GM23338 (cell line): ENCODE data around the gene RPL32. TPM values are rescaled to one million over a fixed set of nuclear protein-coding genes. Genes with fewer than 3 reads are reported as not detected.

Experiments used
- ATAC-seq: fragments of 200-7000 bp; cut with Tn5 transposase; 3 replicates; pipeline ENCODE4 v1.9.1; 2020
- DNase-seq: peaks from one replicate; pipeline ENCODE4 v3.0.0-alpha.2; 2015; ENCODE audit warnings: low spot score
- H2AFZ ChIP-seq: fragments of 200-600 bp; sonication (generic); 2 replicates; pipeline ENCODE4 v1.8.0; 2016; ENCODE audit warnings: antibody characterized with exemption, mild to moderate bottlenecking, moderate library complexity
- H3F3A ChIP-seq: fragments of 200-600 bp; sonication (generic); replicated peaks from 2 replicates; pipeline ENCODE4 v1.8.0; 2017; ENCODE audit warnings: antibody characterized with exemption, mixed run types, low read depth
- H3K27ac ChIP-seq: fragments of 200-600 bp; sonication (generic); 2 replicates; pipeline ENCODE4 v1.6.1; 2016; ENCODE audit warnings: low read depth
- H3K27me3 ChIP-seq: fragments of 200-600 bp; sonication (generic); 2 replicates; pipeline ENCODE4 v1.8.0; 2016; ENCODE audit warnings: mild to moderate bottlenecking, mixed run types, moderate library complexity; ENCODE audit not compliant: insufficient read depth
- H3K36me3 ChIP-seq: fragments of 200-600 bp; sonication (generic); 2 replicates; pipeline ENCODE4 v1.8.0; 2016; ENCODE audit warnings: mild to moderate bottlenecking; ENCODE audit not compliant: insufficient read depth
- H3K4me1 ChIP-seq: fragments of 200-600 bp; sonication (generic); 2 replicates; pipeline ENCODE4 v1.8.0; 2016; ENCODE audit warnings: mild to moderate bottlenecking, moderate library complexity; ENCODE audit not compliant: insufficient read depth
- H3K4me2 ChIP-seq: fragments of 200-600 bp; sonication (generic); 2 replicates; pipeline ENCODE4 v1.7.1; 2017; ENCODE audit warnings: mixed run types
- H3K4me3 ChIP-seq: fragments of 200-600 bp; sonication (generic); 2 replicates; pipeline ENCODE4 v1.6.1; 2016; ENCODE audit warnings: mixed run types
- H3K79me2 ChIP-seq: fragments of 200-600 bp; sonication (generic); replicated peaks from 2 replicates; pipeline ENCODE4 v1.8.0; 2017; ENCODE audit warnings: mild to moderate bottlenecking; ENCODE audit not compliant: insufficient read depth
- H3K9me2 ChIP-seq: fragments of 200-600 bp; sonication (generic); 2 replicates; pipeline ENCODE4 v1.8.0; 2017; ENCODE audit not compliant: insufficient read depth
- H4K20me1 ChIP-seq: fragments of 200-600 bp; sonication (generic); replicated peaks from 2 replicates; pipeline ENCODE4 v1.8.0; 2017; ENCODE audit warnings: mild to moderate bottlenecking; ENCODE audit not compliant: insufficient read depth
- H3K27ac Mint-ChIP-seq: 2 replicates; pipeline ENCODE4 v1.8.0; 2020; ENCODE audit warnings: inconsistent platforms, mild to moderate bottlenecking, moderate library complexity, mixed read lengths
- H3K27me3 Mint-ChIP-seq: 3 replicates; pipeline ENCODE4 v1.8.0; 2022; ENCODE audit warnings: low read depth, mild to moderate bottlenecking, moderate library complexity, mixed read lengths, inconsistent platforms; ENCODE audit not compliant: insufficient read depth, poor library complexity
- H3K36me3 Mint-ChIP-seq: 3 replicates; pipeline ENCODE4 v1.8.0; 2021; ENCODE audit warnings: low read depth, mild to moderate bottlenecking, inconsistent platforms, moderate library complexity, mixed read lengths
- H3K4me1 Mint-ChIP-seq: 3 replicates; pipeline ENCODE4 v1.8.0; 2020; ENCODE audit warnings: mild to moderate bottlenecking, inconsistent platforms, mixed read lengths
- H3K4me3 Mint-ChIP-seq: 3 replicates; pipeline ENCODE4 v1.8.0; 2021; ENCODE audit warnings: moderate library complexity, mild to moderate bottlenecking, inconsistent platforms, mixed read lengths
- H3K9me3 Mint-ChIP-seq: 3 replicates; pipeline ENCODE4 v1.8.0; 2020; ENCODE audit warnings: moderate library complexity, mild to moderate bottlenecking, inconsistent platforms, mixed read lengths
- CTCF ChIP-seq, 2 experiments: fragments of 200-600 bp in 1 of 2; sonication (generic) in 1 of 2; conservative IDR thresholded peaks; 2 replicates each; pipeline versions ENCODE4 v1.5.1 to v1.6.1; 2016 to 2017; ENCODE audit warnings: antibody characterized with exemption in 2 of 2, low read depth in 2 of 2, mild to moderate bottlenecking in 2 of 2, moderate library complexity in 1 of 2
- EZH2 ChIP-seq: fragments of 200-600 bp; sonication (generic); IDR thresholded peaks from one replicate; pipeline ENCODE4 v1.8.0; 2017; ENCODE audit warnings: antibody characterized with exemption, mild to moderate bottlenecking, low read depth; ENCODE audit not compliant: unreplicated experiment
- EZH2phosphoT487 ChIP-seq: fragments of 200-600 bp; sonication (generic); IDR thresholded peaks from one replicate; pipeline ENCODE4 v1.8.1; 2018; ENCODE audit warnings: antibody characterized with exemption; ENCODE audit not compliant: unreplicated experiment
- JUNB ChIP-seq: IDR thresholded peaks from one replicate; pipeline ENCODE4 v1.6.1; 2016; ENCODE audit warnings: antibody characterized with exemption; ENCODE audit not compliant: unreplicated experiment
- NANOG ChIP-seq: IDR thresholded peaks from 2 replicates; pipeline ENCODE4 v1.6.1; 2016; ENCODE audit warnings: antibody characterized with exemption, borderline replicate concordance
- POLR2AphosphoS5 ChIP-seq: IDR thresholded peaks from 2 replicates; pipeline ENCODE4 v1.6.1; 2016; ENCODE audit warnings: antibody characterized with exemption, low read depth
- ZNF331 ChIP-seq: fragments of 250-450 bp; sonication (Bioruptor Pico); IDR thresholded peaks from 2 replicates; pipeline ENCODE4 v1.5.0; 2020; ENCODE audit warnings: low read depth, mild to moderate bottlenecking, moderate library complexity
- ZNF462 ChIP-seq: fragments of 250-450 bp; sonication (Bioruptor Pico); IDR thresholded peaks from 2 replicates; pipeline ENCODE4 v1.5.0; 2020; ENCODE audit warnings: mild to moderate bottlenecking, moderate library complexity
- polyA plus RNA-seq: library from polyadenylated mRNA; unstranded; fragments of >200 nt; fragmentation: Nextera tagmentation; extraction: Ambion mirVana; gene quantifications from 2 replicates; pipeline ENCODE4 v1.2.1, GENCODE V29; 2016
- total RNA-seq: library from RNA; depleted of rRNA; stranded (reverse); fragments of >200 nt; shearing (Covaris generic); gene quantifications from 2 replicates; pipeline ENCODE4 v1.2.3, GENCODE V29; 2014

The RPL32 gene
- total and polyA plus RNA-seq, 2 experiments from 2014 or later = 561 to 2,550 TPM

GRCh38 chr3:12852201-12852600, 10.8 kb upstream of the RPL32 start (continued):
- TF ChIP-seq ZNF462 = no peak
- no peak for TF ChIP-seq POLR2AphosphoS5
- no peak for TF ChIP-seq NANOG
- TF ChIP-seq JUNB = no peak
- no peak for TF ChIP-seq EZH2phosphoT487
- TF ChIP-seq ZNF331 = no peak

GRCh38 chr3:12845811-12846210, 4.4 kb upstream of the RPL32 start:
- Histone ChIP-seq H3F3A (0 out of 2 replicates have a peak, but pooled peaks cover 2% of the 10 kb centered on the region), H3K27ac (no peak overlapping the region), H3K4me1 (no peaks in the 10 kb centered on the region), H4K20me1 (no peaks in the 10 kb centered on the region; the same call in 1 of the 2 replicates), H3K36me3 (0 out of 2 replicates have a peak, but pooled peaks cover under 1% of the 10 kb centered on the region), H2AFZ (no peak overlapping the region), H3K4me3 (no peak overlapping the region), H3K27me3 (no peaks in the 10 kb centered on the region), H3K9me2 (no peaks in the 10 kb centered on the region), H3K4me2 (no peak overlapping the region), H3K79me2 (peaks cover 6% of the 10 kb centered on the region)
- no peak for ATAC-seq
- H3K36me3 Mint-ChIP-seq = peaks cover 23% of the 10 kb centered on the region
- H3K4me1 Mint-ChIP-seq = peaks cover 6% of the 10 kb centered on the region; the same call in 2 of the 3 replicates
- no peak for DNase-seq
- H3K27ac Mint-ChIP-seq = no peak overlapping the region
- H3K27me3 Mint-ChIP-seq = peaks cover 5% of the 10 kb centered on the region
- H3K9me3 Mint-ChIP-seq = peaks cover 35% of the 10 kb centered on the region
- H3K4me3 Mint-ChIP-seq = no peak overlapping the region
- TF ChIP-seq NANOG = no peak
- TF ChIP-seq EZH2 = no peak
- TF ChIP-seq ZNF462 = no peak
- TF ChIP-seq ZNF331 = no peak
- TF ChIP-seq CTCF (conservative IDR thresholded peaks at IDR 0.05; ENCODE audit: low read depth in 2 of 2) = no peak
